GM13976 (cell line): ENCODE measurements around the gene EEF1A2.

Experiments
- DNase-seq: peaks from one replicate; pipeline ENCODE4 v3.0.0; 2012; ENCODE audit warnings: low spot score
- in situ Hi-C: fragments of 300-500 bp; cut with MboI; formaldehyde crosslinking; loops from one replicate; pipeline ENCODE4 v1.12.0; 2022; ENCODE audit warnings: low sequenced_read_pairs, mixed read lengths, inconsistent platforms; ENCODE audit not compliant: unreplicated experiment
- TF ChIP-seq, protein P1 (sequence below): IDR thresholded peaks from 2 replicates; pipeline ENCODE4 v1.5.1; 2012; ENCODE audit warnings: borderline replicate concordance, mild to moderate bottlenecking; ENCODE audit not compliant: insufficient read depth; ENCODE audit errors: extremely low read depth, missing control alignments, control extremely low read depth

The EEF1A2 gene

DNA sequence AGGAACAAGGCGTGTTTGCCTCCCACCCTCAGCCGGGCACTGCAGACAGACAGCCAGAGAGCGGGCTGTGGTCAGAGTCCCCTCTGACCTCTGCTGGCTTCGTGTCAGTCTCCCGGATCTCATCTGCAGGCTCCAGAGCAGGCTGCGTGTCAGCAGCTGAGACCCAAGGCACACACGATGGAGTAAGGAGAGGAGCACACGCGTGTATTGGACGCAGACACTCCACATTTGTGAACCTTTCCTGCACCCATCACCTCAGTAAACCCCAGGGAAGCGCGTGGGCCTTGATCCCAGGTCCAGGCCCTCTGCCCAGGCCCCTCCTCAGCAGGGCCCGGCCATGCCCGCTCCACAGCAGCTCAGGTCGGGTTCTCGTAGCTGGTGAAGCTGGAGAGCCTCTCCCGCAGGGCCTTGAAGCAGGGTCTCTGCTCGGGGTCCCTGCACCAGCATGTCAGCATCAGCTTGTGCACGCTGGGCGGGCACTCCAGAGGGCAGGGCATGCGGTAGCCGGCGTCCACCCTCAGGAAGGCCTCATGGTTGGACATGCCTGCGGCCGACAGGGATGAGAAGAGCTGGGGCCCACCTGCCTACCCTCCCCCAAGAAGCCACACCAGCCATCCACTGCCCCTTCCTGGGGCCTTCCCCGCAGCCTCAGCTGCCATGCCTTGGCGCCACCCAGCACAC, 30.4 kb upstream of the EEF1A2 start:
- TF ChIP-seq, protein P1, sequence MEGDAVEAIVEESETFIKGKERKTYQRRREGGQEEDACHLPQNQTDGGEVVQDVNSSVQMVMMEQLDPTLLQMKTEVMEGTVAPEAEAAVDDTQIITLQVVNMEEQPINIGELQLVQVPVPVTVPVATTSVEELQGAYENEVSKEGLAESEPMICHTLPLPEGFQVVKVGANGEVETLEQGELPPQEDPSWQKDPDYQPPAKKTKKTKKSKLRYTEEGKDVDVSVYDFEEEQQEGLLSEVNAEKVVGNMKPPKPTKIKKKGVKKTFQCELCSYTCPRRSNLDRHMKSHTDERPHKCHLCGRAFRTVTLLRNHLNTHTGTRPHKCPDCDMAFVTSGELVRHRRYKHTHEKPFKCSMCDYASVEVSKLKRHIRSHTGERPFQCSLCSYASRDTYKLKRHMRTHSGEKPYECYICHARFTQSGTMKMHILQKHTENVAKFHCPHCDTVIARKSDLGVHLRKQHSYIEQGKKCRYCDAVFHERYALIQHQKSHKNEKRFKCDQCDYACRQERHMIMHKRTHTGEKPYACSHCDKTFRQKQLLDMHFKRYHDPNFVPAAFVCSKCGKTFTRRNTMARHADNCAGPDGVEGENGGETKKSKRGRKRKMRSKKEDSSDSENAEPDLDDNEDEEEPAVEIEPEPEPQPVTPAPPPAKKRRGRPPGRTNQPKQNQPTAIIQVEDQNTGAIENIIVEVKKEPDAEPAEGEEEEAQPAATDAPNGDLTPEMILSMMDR = no peak
- in situ Hi-C loops = loop anchor here (25.0 kb wide), 1 partner anchor 333 kb away; the partner anchor contains the start of genes ABHD16B and TPD52L2
- no peak for DNase-seq

DNA sequence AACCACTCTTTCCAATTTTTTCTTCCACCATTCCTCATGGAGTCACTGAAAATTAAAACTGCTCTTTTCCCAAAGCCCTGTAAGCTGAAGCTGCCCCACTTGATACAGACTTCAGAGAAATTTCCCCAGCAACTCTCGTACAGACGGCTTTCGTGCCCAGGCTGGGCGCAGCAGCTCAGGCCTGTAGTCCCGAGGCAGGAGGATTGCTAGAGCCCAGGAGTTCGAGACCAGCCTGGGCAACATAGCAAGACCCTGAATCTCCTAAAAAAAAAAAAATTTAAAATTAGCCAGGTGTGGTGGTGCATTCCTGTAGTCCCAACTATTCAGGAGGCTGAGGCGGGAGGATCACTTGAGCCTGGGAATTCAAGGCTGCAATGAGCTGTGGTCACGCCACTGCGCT, 28.3 kb upstream of the EEF1A2 start:
- no peak for DNase-seq
- in situ Hi-C loops = loop anchor here (25.0 kb wide), 1 partner anchor 335 kb away; the partner anchor contains the start of genes ABHD16B and TPD52L2
- TF ChIP-seq, protein P1 = no peak

DNA sequence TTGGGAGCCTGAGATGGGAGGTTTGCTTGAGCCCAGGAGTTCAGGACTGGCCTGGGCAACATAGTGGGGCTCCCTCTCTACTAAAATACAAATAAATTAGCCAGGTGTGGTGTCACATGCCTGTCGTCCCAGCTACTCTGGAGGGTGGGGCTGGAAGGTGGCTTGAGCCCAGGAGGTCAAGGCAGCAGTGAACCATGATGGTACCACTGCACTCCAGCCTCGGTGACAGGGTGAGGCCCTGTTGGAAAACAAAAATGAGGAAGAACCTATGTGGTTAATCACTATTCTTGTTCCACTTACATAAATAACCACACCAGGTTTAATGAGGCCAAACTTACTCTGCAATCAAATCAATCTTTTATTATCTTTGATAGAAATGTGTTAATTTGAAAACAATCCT, 27.1 kb upstream of the EEF1A2 start:
- no peak for DNase-seq
- TF ChIP-seq, protein P1 = no peak
- in situ Hi-C loops = loop anchor here (25.0 kb wide), 1 partner anchor 336 kb away; the partner anchor contains the start of genes ABHD16B and TPD52L2

DNA sequence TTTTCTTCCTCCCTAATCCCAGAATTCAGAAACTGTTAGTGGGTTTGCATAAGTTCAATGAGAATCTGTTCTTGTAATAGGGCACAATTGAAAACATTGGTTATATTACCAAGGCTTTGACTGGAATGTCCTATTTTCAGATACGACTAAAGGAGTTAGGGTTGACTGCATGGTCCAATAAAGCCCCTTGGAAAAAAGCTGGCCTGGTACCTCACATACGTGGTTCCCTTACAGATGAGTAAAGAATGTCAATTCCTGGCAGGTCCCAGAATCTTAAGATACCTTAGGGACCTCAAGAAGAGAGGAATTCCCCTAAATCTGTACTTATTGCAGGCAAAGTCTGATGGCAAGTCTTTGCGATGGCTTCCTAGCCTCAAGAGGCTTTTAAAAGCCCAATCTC, 26.3 kb upstream of the EEF1A2 start:
- in situ Hi-C loops = loop anchor here (25.0 kb wide), 1 partner anchor 337 kb away; the partner anchor contains the start of genes ABHD16B and TPD52L2
- TF ChIP-seq, protein P1 = no peak
- no peak for DNase-seq

DNA sequence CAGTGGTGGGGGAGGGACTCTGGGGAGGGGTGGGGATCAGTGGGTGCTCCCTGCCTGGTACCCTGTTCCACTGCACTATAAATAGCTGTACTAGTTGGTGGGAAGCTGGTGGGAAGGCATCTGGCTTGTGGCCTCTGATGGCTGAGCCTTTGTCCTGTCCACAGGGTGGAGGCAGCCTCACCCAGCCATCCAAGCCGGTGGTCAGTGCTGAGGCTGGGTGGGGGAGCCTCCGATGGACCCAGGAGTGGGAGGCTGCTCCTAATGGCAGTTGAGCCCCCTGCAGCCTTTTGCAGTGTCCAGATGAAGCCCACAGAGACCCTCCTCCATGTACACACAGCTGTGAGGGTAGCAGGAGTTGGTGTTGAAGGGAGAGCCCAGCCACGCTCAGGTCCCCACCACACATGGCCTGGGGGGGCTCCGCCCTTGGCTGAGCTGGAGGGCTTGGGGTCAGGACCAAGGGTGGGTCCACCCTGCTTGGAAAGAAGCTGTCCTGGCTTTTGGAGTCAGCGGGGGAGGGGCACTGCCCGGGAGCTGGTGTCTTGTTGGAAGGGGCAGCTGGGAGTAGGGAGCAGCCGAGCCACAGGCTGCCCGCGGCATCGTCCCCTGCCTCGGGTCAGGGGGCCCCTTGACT, 24.2 kb upstream of the EEF1A2 start:
- no peak for DNase-seq
- TF ChIP-seq, protein P1 = no peak
- in situ Hi-C loops = no loop called here

DNA sequence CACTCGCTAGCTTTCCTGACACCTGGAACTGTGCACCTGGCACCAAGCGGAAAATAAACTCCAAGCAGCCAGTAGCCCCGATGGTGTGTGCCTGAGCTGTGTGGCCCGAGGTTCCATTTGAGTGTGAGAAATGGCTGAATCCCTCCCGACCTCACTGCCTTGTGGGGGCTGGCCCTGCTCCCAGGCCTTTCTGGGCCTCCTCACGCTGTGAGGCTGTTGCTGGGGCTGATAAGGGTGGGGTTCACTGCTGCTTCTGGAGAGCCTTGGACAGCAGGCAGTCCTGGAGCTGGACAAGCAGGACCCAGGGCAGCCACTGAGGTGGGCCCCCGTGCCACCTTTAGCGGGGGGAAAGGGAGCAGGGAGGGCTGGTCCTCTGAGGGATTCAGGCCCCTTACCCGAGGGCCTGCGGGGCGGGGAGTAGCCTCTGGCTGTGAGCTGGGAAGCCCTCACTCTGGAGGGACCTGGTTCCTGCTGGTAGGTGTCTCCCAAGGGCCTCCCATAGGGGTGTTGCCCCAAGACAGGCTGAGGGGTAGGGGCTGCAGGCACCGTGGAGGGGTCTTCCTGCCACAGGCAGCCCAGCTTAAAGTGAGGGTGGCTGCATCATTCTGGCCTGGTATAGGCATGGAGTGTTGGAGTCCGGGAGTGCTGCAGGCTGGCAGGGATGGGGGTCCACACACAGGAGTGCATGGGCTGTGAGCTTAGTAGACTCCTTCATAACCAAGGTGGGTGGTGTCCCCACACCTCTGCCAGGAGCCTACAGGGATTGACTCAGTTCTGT, 23.4 kb upstream of the EEF1A2 start:
- in situ Hi-C loops = no loop called here
- no peak for DNase-seq
- TF ChIP-seq, protein P1 = no peak
